ENCODE measurements around the gene ZNF335. TPM values are rescaled to one million over a fixed set of nuclear protein-coding genes. Genes with fewer than 3 reads are reported as not detected.
"Not testable (repeated sequence)": the region's sequence is repeated elsewhere in the genome, so short reads cannot be mapped to it uniquely, and the experiment has no call there.

Gene ZNF335
- polyA plus RNA-seq, 1 experiment, result 9.9 TPM

DNA sequence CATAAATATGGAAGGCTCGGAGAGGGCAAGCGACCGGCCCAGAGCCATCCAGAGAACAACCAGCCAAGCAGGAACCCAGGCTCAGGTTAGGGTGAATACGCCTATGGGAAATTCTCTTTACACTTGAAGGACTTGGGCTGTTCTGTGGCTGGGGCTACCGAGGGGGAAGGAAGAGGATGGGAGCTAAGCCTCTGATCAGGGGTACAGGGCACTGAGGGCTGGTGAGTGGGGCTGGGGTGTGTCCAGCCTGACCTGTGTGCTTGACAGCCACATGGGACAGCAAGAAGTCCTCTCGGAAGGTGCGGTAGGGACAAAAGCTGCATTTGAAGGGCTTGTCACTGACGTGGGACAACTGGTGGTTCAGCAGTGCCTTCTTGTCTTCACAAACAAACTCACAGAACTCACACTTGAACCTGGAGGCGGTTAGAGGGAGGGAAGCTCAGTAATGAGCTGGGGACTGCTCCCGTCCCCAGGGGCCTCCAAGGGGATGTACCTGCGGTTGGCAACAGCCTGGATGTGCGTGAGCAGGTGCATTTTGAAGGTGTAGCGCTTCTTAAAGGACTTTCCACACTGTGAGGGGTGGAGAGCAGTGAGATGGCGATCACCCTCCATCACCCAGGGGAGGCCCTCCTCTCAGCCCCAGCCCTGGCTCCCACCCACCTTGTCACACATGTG is 11.9 kb downstream of the ZNF335 start:
- TF ChIP-seq, protein P1, sequence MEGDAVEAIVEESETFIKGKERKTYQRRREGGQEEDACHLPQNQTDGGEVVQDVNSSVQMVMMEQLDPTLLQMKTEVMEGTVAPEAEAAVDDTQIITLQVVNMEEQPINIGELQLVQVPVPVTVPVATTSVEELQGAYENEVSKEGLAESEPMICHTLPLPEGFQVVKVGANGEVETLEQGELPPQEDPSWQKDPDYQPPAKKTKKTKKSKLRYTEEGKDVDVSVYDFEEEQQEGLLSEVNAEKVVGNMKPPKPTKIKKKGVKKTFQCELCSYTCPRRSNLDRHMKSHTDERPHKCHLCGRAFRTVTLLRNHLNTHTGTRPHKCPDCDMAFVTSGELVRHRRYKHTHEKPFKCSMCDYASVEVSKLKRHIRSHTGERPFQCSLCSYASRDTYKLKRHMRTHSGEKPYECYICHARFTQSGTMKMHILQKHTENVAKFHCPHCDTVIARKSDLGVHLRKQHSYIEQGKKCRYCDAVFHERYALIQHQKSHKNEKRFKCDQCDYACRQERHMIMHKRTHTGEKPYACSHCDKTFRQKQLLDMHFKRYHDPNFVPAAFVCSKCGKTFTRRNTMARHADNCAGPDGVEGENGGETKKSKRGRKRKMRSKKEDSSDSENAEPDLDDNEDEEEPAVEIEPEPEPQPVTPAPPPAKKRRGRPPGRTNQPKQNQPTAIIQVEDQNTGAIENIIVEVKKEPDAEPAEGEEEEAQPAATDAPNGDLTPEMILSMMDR (IDR thresholded peaks at IDR 0.05; ENCODE audit: insufficient read depth, low read depth, low read length), result no peak
- Histone ChIP-seq H3K36me3 (ENCODE audit: control insufficient read depth, insufficient read depth, low read length) (peaks cover 55% of the 10 kb centered on the region), H3K27me3 (ENCODE audit: control insufficient read depth, insufficient read depth, low read length) (no peaks in the 10 kb centered on the region), H3K4me3 (ENCODE audit: low read depth, low read length) (no peak overlapping the region)
- no peak for DNase-seq (ENCODE audit: low read depth)
- ChIA-PET CTCF (interaction anchor here (0.8 to 6.2 kb wide), 6 partner anchors 10 to 389 kb away, joined by 3 to 48 read pairs (median 4); no protein-coding TSS in a partner anchor), POLR2A (no interaction called here)

DNA sequence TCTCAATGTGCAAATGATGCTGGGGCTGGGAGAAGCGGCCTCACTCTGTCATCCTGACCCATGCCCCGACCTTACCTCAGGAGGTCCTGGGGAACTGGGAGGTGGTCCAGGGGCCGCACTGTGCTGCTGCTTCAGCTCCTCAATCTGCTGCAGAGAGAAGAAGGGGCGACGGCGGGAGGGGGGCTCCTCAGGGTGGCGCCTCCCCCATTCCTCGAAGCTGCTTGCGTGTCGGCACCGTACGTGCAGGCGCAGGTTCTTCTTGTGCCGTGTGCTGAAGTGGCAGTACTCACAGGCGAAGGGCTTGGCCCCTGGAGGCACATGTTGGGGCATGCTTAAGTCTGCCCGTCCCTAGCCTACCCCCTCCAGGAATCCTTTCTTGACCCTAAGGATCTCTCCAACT is 12.9 kb downstream of the ZNF335 start:
- ChIA-PET POLR2A (no interaction called here), CTCF (interaction anchor here (1.1 to 6.2 kb wide), 5 partner anchors 10 to 160 kb away, joined by 3 to 48 read pairs (median 5); no protein-coding TSS in a partner anchor)
- Histone ChIP-seq H3K36me3 (ENCODE audit: control insufficient read depth, insufficient read depth, low read length) (peaks cover 52% of the 10 kb centered on the region), H3K4me3 (ENCODE audit: low read depth, low read length) (no peak overlapping the region), H3K27me3 (ENCODE audit: control insufficient read depth, insufficient read depth, low read length) (no peaks in the 10 kb centered on the region)
- TF ChIP-seq, protein P1 (IDR thresholded peaks at IDR 0.05; ENCODE audit: insufficient read depth, low read depth, low read length), result no peak
- no peak for DNase-seq (ENCODE audit: low read depth)

DNA sequence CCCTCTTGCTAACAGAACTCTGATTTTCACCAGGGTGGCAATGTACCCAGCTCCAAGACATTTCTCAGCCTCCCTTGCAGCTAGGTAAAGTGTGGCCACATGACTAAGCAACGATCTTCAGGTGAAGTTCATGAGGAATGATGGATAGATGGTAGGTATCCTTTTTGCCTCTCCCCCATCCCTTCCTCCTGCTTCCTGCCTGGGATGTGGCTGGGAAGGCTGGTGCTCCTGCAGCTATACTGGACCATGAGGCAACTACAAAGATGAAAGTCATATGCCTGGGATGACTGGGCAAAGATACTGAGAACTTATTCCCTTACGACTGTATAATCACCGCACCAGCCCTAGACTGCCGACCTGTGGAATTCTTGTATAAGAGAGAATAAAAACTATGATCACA is 13.4 kb downstream of the ZNF335 start:
- Histone ChIP-seq H3K36me3 (ENCODE audit: control insufficient read depth, insufficient read depth, low read length) (peaks cover 51% of the 10 kb centered on the region), H3K27me3 (ENCODE audit: control insufficient read depth, insufficient read depth, low read length) (no peaks in the 10 kb centered on the region), H3K4me3 (ENCODE audit: low read depth, low read length) (no peak overlapping the region)
- ChIA-PET CTCF (interaction anchor here (0.6 to 6.2 kb wide), 5 partner anchors 11 to 499 kb away, joined by 3 to 48 read pairs (median 5); no protein-coding TSS in a partner anchor), POLR2A (no interaction called here)
- TF ChIP-seq, protein P1 (IDR thresholded peaks at IDR 0.05; ENCODE audit: insufficient read depth, low read depth, low read length), result no peak
- DNase-seq (ENCODE audit: low read depth), result no peak

DNA sequence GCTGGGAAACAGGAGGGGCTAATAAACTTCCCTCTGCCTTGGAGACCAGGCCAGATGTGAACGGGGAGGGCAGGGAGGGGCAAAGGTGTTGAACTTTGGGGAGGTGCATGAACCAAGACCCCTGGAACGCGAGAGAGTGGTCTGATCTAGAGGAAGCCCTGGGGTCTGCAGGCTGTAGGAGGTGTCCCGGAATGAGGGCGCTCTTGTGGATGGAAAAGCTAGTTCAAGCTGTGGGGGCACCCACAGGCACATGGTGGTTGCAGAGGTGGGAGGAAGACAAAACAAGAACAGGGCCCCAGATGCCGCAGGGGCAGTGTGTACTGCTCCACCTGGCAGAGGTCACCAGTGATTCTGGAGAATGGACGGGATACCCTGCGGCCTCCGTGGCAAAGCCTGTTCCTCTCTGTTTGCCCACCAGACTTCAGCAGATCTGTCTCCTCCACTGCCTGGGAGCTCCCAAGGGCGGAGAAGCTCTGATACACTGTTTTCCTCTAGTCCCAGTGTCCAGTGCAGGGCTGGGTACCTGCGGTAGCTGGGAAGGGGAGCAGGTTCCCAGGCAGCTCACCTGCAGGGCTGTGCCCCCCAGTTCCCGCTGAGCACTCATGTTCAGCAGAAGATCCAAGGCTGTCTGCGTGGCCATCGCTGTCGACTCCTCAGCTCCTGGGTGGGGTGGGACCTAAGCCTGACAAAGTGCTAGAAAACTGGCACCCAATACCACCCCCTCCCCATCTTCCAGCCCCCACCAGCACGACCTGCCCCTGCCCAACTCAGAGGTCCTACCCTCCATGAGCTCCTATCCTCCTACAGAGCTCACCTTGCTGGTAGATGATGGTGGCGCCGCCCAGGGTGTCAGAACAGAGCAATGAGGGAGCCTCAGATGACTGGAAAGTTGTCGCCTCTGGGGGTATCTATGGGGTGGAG is 14.7 kb downstream of the ZNF335 start:
- ChIA-PET POLR2A (no interaction called here), CTCF (interaction anchor here (0.7 to 6.2 kb wide), 4 partner anchors 13 to 158 kb away, joined by 3 to 48 read pairs (median 4); no protein-coding TSS in a partner anchor)
- Histone ChIP-seq H3K36me3 (ENCODE audit: control insufficient read depth, insufficient read depth, low read length) (peaks cover 56% of the 10 kb centered on the region), H3K4me3 (ENCODE audit: low read depth, low read length) (no peak overlapping the region), H3K27me3 (ENCODE audit: control insufficient read depth, insufficient read depth, low read length) (no peaks in the 10 kb centered on the region)
- DNase-seq (ENCODE audit: low read depth), result no peak
- TF ChIP-seq, protein P1 (IDR thresholded peaks at IDR 0.05; ENCODE audit: insufficient read depth, low read depth, low read length), result no peak

DNA sequence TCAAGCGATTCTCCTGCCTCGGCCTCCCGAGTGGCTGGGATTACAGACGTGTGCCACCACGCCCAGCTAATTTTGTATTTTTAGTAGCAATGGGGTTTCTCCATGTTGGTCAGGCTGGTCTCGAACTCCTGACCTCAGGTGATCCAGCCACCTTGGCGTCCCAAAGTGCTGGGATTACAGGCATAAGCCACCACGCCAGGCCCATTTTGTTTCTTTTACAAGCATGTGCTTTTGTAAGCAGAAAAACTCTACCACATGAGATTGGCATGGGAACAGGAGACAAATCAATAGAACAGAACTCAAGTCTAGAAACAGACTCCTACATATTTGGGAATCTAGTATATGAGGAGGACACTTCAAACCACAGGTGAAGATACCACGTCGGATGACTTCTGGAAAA is 15.7 kb downstream of the ZNF335 start:
- H3K36me3 ChIP-seq (ENCODE audit: control insufficient read depth, insufficient read depth, low read length), result peaks cover 56% of the 10 kb centered on the region
- DNase-seq (ENCODE audit: low read depth); POLR2A ChIA-PET; H3K4me3 ChIP-seq (ENCODE audit: low read depth, low read length); H3K27me3 ChIP-seq (ENCODE audit: control insufficient read depth, insufficient read depth, low read length): not testable (repeated sequence)
- CTCF ChIA-PET, result interaction anchor here (1.2 kb wide), 1 partner anchor 125 kb away, joined by 3 read pairs; no protein-coding TSS in a partner anchor
